SU-DHL-6 (cell line): ENCODE data around the gene PPP1R13L.

Experiments used
- CTCF ChIP-seq: fragments of 200-600 bp; sonication (generic); IDR thresholded peaks from one replicate; pipeline ENCODE4 v1.5.1; 2017; ENCODE audit warnings: antibody characterized with exemption, mild to moderate bottlenecking, low read length, moderate library complexity; ENCODE audit not compliant: insufficient read depth, poor library complexity, severe bottlenecking
- EZH2phosphoT487 ChIP-seq: fragments of 200-600 bp; sonication (generic), shearing (Covaris generic); conservative IDR thresholded peaks from 2 replicates; pipeline ENCODE4 v1.6.1; 2018; ENCODE audit warnings: mild to moderate bottlenecking, antibody characterized with exemption, low read length, moderate library complexity, mixed read lengths

DNA sequence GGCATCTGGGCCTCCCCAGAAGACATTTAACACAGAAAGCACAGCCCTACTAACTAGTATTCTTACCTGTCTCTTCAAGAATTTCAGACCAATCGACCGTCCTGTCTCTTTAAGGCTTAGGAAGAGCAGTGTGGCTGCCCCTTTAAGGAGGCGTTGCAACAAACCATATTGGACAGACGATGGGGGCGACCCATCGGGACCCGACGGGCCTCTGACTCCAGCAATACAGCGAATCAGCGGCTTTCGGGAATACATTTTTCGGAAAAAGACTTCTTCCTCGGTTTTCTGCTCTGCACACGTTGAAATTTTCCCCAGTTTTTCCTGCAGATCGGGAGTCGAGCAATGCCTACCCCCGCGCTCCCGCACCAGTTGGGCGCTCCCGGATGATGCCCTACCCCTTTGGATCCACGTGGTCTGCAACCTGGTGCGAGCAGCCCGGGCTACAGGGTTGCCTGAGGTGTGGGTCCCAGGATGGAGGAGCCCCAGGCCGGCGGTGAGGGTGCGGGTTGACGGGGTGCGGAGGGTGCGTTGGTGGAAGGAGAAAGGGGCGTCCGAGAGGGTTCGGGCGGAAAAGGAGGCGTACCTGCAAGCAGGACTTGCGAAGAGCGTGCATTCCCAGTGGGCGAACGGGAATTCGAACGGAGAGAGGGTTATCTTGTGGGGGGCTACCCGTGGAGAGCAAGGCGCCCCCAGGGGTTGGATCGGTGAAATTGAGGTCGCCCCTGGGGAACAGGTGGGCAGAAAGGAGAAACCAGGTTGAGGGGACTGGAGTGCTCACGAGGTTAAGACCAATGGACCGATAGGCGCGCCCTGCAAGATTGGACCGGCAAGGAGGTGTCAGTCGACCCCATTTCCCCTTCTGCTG, 1.6 kb upstream of the PPP1R13L start, which contains the start of gene POLR1G:
- TF ChIP-seq CTCF (no peak), EZH2phosphoT487 (no peak)
